ENCODE results near the gene PIK3C2B. TPM values are rescaled to one million over a fixed set of nuclear protein-coding genes. Genes with fewer than 3 reads are reported as not detected.

The PIK3C2B gene
- polyA plus RNA-seq, 1 donor from 2014 or later = 23.7 TPM

DNA sequence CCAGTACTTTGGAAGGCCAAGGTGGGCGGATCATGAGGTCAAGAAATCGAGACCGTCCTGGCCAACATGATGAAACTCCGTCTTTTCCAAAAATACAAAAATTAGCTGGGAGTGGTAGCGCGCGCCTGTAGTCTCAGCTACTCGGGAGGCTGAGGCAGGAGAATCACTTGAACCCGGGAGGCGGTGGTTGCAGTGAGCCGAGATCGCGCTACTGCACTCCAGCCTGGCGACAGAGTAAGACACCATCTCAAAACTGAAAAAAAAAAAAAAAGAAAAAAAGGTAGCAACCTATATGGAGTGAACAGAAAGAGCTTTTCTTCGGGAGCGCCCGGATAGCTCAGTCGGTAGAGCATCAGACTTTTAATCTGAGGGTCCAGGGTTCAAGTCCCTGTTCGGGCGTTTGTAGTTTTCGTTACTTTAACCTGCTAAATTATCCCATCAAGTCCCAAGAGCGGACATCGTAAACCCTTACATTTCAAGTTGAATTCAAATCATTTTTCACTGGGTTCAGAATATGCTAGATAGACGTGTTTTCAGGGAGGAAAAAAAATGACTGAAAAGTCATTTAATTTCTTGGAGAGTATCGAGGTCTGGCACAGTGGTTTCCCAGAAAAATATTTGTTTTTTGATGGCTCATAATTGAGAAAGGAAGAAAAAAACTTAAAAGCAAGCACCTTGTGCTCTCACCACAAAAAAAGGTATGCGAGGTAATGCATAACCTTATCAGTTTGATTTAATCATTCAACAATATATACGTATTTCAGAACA, 11.8 kb upstream of the PIK3C2B start:
- Histone ChIP-seq H3K9me2 (ENCODE audit: insufficient read depth, low read length) (no peaks in the 10 kb centered on the region), H2AFZ (ENCODE audit: low read depth, low read length) (peak overlapping the region; percentile 36), H3K9me3 (ENCODE audit: low read length) (no peaks in the 10 kb centered on the region), H3K27ac (ENCODE audit: low read length) (peak overlapping the region; percentile 75), H3K4me2 (ENCODE audit: low read length) (peak overlapping the region; percentile 60), H3K79me2 (replicated peaks; ENCODE audit: insufficient read depth, low read length) (no peaks in the 10 kb centered on the region), H3K9ac (ENCODE audit: low read length) (peak overlapping the region; percentile 38), H4K20me1 (ENCODE audit: insufficient read depth) (no peaks in the 10 kb centered on the region), H3F3A (ENCODE audit: insufficient read depth, low read length, poor library complexity, severe bottlenecking) (peaks cover 7% of the 10 kb centered on the region), H3K4me3 (ENCODE audit: low read length) (peak overlapping the region; percentile 67), H3K36me3 (ENCODE audit: insufficient read depth, low read length) (no peaks in the 10 kb centered on the region), H3K27me3 (ENCODE audit: insufficient read depth, low read depth, low read length) (no peaks in the 10 kb centered on the region)
- TF ChIP-seq SMC3 (conservative IDR thresholded peaks at IDR 0.05; ENCODE audit: poor library complexity) = no peak
- TF ChIP-seq EP300 (conservative IDR thresholded peaks at IDR 0.05; ENCODE audit: poor library complexity, severe bottlenecking) = peak; percentile 7

DNA sequence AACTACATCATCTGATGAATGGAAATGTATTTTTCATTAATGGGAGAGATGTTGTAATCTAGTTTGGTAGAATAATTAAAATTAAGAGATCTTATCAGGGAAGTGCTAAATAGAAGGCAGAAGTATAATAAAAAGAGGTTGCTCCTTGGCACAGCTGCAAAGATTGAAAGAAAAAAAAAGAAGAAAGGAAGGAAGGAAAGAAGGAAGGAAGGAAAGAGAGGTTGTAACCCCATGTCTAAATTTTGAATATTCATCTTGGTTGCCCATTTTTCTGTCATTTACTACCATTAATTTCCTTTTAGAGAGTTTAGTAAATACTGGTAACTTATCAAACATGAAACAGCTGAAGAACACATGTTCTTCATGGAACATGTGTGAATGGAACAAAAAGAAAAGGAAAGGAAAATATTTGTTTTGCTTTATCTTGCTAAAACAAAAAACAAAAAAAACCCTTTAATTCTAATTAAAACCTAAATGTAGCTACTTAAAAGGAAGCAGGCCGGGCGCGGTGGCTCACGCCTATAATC, 11.1 kb upstream of the PIK3C2B start:
- no peaks in the 10 kb centered on the region for H3K27me3 ChIP-seq (ENCODE audit: insufficient read depth, low read depth, low read length)
- no peaks in the 10 kb centered on the region for H4K20me1 ChIP-seq (ENCODE audit: insufficient read depth)
- H3F3A ChIP-seq (ENCODE audit: insufficient read depth, low read length, poor library complexity, severe bottlenecking) = peaks cover 7% of the 10 kb centered on the region
- no peaks in the 10 kb centered on the region for H3K79me2 ChIP-seq (replicated peaks; ENCODE audit: insufficient read depth, low read length)
- peak overlapping the region; percentile 4 for H3K9ac ChIP-seq (ENCODE audit: low read length)
- H2AFZ ChIP-seq (ENCODE audit: low read depth, low read length) = peak overlapping the region; percentile 36
- no peak overlapping the region for H3K4me2 ChIP-seq (ENCODE audit: low read length)
- peak overlapping the region; percentile 67 for H3K4me3 ChIP-seq (ENCODE audit: low read length)
- H3K27ac ChIP-seq (ENCODE audit: low read length) = no peak overlapping the region
- TF ChIP-seq, protein P1, sequence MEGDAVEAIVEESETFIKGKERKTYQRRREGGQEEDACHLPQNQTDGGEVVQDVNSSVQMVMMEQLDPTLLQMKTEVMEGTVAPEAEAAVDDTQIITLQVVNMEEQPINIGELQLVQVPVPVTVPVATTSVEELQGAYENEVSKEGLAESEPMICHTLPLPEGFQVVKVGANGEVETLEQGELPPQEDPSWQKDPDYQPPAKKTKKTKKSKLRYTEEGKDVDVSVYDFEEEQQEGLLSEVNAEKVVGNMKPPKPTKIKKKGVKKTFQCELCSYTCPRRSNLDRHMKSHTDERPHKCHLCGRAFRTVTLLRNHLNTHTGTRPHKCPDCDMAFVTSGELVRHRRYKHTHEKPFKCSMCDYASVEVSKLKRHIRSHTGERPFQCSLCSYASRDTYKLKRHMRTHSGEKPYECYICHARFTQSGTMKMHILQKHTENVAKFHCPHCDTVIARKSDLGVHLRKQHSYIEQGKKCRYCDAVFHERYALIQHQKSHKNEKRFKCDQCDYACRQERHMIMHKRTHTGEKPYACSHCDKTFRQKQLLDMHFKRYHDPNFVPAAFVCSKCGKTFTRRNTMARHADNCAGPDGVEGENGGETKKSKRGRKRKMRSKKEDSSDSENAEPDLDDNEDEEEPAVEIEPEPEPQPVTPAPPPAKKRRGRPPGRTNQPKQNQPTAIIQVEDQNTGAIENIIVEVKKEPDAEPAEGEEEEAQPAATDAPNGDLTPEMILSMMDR (IDR thresholded peaks at IDR 0.05; ENCODE audit: poor library complexity, severe bottlenecking) = no peak
- TF ChIP-seq POLR2AphosphoS5 (IDR thresholded peaks at IDR 0.05) = no peak
- no peak for TF ChIP-seq REST (IDR thresholded peaks at IDR 0.05; ENCODE audit: borderline replicate concordance)
- TF ChIP-seq EZH2 (IDR thresholded peaks at IDR 0.05; ENCODE audit: borderline replicate concordance, insufficient read depth, low read length, poor library complexity, severe bottlenecking) = no peak
- peak; percentile 87 for TF ChIP-seq MXI1 (conservative IDR thresholded peaks at IDR 0.05; ENCODE audit: poor library complexity, severe bottlenecking)
- TF ChIP-seq TAF1 (IDR thresholded peaks at IDR 0.05; ENCODE audit: low read depth) = no peak
- TF ChIP-seq RAD21 (conservative IDR thresholded peaks at IDR 0.05) = no peak
- no peak for TF ChIP-seq SMC3 (conservative IDR thresholded peaks at IDR 0.05; ENCODE audit: poor library complexity)
- H3K36me3 ChIP-seq (ENCODE audit: insufficient read depth, low read length) = no peaks in the 10 kb centered on the region
- H3K9me2 ChIP-seq (ENCODE audit: insufficient read depth, low read length) = no peaks in the 10 kb centered on the region
- no peaks in the 10 kb centered on the region for H3K9me3 ChIP-seq (ENCODE audit: low read length)

All from neural cell (in vitro differentiated cells).